Umbilical cord (tissue), 2 donors: Measurements from ENCODE around the gene ABTB2. TPM values are rescaled to one million over a fixed set of nuclear protein-coding genes. Genes with fewer than 3 reads are reported as not detected.

ENCODE experiments used
- DNase-seq: peaks from one replicate; pipeline ENCODE4 v3.0.0-alpha.2; 2015; ENCODE audit warnings: low spot score
- total RNA-seq: library from RNA; depleted of rRNA; stranded (reverse); fragments of >200 nt; gene quantifications from one replicate; pipeline ENCODE4 v1.2.3, GENCODE V29; 2014; ENCODE audit warnings: low replicate concordance; ENCODE audit not compliant: insufficient read depth

ABTB2 gene
- total RNA-seq, 1 donor from 2014 or later = 3.9 TPM

GRCh38 chr11:34343153-34343552 lies 14.7 kb downstream of the ABTB2 start:
- DNase-seq = no peak

- DNase-seq = no peak
Measured at GRCh38 chr11:34341931-34342533, 15.8 kb downstream of the ABTB2 start.

GRCh38 chr11:34341096-34341495 lies 16.7 kb downstream of the ABTB2 start:
- DNase-seq = no peak

- DNase-seq = no peak
Measured at GRCh38 chr11:34340653-34341052, 17.2 kb downstream of the ABTB2 start.

DNA sequence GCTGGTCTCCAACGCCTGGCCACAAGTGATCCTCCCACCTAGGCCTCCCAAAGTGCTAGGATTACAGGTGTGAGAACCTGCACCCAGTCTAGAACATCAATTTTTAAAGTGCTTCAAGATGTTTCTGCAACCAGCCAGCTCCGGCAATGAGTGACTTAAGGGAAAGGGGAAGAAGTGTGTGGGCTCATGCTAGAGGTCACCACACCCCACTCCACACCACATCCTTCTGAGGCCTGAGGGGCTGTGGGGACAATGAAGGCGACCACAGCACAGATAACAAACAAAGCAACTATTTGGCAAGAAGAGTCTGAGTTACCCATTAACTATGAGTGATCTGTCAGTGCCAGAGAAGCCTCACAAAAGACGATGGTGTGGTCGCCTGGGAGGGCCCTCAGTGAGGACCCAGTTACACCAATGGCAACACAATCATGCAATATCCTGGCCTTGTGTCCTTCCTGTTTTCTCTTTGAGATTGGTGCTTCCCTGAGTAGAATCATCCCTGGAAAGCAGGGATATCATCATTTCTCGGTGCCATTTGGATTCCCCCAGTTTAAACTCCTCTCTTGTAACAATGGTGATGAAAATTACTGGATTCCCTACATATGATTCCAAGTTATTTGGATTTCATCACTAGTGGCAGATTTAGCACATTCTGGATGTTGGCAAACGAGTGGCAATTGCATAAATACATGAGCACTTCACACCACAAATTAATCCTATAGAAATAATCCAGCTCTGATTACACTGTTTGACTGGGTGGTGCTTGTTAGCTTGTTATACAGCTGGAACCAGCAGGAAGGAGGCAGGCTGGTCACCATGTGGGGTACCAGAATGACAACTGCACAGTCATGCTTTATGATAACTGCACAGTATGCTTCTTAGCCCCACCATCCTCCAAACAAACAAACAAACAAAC lies 18.4 kb downstream of the ABTB2 start:
- DNase-seq = no peak

DNA sequence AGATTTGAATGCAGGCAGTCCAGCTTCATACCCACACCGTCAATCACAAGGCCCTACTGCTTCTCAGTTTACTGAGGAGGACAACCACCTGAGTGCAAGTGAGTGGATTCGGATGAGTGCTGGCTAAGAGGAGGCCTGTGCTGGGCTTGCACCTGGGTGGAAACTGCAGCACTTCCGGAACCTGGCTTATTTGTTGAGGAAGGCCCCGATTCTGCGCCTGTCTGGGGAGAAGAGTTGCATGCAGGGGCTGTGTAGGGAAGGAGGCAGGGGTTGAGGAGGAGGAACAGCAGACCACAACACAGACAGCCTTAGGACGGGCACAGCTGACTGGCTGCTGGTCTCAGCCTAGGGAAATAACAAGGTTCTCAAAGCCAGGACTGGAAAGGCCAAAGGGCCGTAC lies 20.8 kb downstream of the ABTB2 start:
- no peak for DNase-seq

DNA sequence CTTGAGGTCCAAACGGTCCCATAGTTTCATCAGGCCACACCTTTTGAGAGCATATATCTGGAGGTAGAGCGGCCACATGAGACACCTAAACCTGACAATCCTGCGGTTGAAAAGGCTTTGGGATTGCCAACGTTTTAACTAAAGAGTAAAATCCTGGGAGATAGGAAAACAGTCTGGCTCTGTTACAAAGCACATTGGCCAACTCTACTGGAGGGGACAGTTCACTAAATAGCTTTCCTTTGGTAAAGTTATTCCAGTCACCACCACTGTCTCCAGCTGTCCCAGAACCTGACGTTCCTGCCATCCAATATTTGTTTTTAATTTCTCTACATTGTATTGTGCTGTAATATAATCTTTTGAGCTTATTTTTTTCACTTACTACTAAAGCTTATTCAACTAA lies 22.0 kb downstream of the ABTB2 start:
- DNase-seq = no peak

DNA sequence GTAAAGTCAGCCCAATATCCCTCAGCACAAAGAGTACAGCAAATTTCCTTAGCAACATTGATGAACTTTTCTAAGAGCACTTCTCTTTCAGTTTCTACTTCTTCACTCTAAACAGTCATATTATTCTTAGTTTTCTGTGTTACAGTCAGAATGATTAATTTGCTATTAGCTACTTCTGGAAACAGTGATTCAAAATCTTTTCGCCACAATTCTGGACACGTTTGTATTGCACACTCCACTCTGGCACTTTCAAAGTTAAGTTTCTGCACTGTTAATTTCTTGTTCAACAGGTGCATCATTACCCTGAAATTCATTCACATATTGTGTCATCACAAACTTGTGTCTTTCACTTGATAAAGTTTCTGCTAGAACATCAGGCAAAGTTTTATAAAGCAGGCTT lies 22.5 kb downstream of the ABTB2 start:
- no peak for DNase-seq

GRCh38 chr11:34333787-34334186 lies 24.0 kb downstream of the ABTB2 start:
- no peak for DNase-seq

GRCh38 chr11:34332524-34332923 lies 25.3 kb downstream of the ABTB2 start:
- no peak for DNase-seq

DNA sequence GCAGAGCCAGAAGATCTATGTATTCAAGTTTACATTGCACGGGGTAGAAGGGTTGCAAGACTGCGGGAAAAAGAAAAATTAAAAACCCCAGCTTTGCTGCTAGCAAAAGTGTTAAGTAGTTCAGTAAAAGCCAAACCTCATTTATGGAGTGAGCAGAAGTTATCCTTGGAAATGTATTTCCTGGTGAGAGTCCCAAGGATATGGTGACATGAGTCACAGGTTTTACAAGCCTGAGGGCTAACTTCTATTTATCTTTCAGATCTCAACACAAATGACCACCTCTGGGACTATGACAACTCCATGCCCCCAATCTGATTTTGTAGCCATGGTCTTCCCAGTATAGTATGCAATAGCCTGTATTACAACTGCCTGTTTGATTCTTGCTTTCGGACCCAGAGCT lies 26.1 kb downstream of the ABTB2 start:
- DNase-seq = no peak

- no peak for DNase-seq
Measured at GRCh38 chr11:34331329-34331728, 26.5 kb downstream of the ABTB2 start.

DNA sequence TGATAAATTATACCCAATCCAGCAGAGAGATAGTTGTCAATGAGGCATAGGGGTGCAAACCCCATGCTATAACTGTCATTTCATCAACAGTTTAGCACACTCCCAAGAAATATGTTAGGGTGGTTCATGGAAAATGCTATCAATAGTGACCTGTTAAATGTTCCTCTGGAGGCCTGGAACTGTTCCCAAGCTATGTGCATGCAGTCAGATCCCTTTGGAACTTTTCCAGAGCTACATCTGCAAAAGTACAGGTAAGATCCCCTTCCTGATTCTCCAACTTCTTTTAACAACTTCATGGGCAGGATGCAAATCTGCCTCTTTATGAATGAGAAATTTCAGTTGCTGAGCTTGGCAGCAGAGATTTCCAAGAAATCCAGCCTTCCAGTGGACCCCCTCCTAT lies 27.2 kb downstream of the ABTB2 start:
- no peak for DNase-seq

DNA sequence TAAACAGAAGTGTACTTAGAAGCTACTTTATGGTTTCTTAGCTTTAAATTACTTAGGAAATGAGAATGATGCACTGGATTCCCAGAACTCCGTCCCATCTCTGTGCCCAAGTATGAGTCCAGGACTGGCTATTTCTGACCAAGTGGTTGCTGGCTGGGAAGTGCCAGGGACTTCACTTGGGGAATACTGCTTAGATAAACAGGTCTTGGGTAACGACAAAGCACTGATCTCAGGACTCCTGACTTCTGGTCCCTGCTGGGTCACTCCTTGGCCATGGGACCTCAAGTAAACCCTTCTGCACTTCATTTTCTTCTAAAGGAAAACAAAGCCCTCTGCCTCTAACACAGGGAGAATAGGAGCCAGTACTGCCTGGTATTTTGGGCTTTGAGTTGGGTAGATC lies 27.9 kb downstream of the ABTB2 start:
- no peak for DNase-seq

DNA sequence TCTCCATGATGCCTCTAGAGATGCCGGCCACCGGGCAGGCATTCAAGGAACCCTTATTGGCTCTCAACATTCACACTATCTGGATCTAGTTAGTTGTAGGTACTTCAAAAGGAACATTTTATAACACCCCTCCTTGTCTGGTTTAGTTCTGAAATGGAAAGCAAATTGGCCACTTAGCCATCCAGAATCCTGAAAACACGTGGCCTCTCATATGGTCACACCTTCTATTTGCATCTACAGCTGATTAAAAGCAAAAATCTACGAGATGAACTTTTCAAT lies 29.2 kb downstream of the ABTB2 start:
- DNase-seq = no peak

GRCh38 chr11:34327804-34328631 lies 29.8 kb downstream of the ABTB2 start:
- DNase-seq = peak; percentile 88

DNA sequence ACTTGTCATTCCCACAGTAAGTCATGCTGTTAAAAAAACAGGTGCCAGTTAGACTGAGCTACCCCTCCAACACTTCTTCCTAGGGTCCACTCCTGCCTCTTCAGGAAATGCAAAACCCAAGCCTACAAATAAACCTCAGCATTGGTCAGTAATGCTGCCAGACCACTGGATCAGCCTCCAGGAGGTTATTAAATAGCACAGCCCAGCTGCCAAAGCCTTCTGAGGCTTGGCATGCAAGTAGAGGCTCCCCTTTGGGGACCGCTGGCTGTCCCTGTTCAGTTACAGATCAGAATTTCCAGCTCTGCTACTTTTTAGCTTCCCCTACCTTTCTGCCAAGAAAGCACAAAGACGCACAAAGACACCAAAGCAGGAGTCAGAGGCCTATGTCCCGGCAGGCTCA lies 33.3 kb downstream of the ABTB2 start:
- no peak for DNase-seq

- DNase-seq = no peak
Measured at GRCh38 chr11:34323601-34324000, 34.2 kb downstream of the ABTB2 start.

- DNase-seq = no peak
Measured at GRCh38 chr11:34318111-34319037, 39.4 kb downstream of the ABTB2 start.

DNA sequence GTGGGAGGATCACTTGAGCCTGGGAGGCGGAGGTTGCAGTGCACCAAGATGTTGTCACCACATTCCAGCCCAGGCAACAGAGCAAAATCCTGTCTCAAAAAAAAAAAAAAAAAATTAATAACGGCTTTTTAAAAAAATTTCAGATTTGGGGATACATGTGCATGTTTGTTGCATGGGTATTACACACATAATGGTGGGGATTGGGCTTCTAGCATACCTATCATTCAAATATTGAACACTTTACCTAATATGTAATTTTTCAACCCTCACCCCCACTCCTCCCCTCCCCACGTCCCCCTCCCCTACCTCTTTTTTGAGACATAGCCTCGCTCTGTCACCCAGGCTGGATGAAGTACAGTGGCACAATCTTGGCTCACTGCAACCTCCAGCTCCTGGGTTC lies 40.1 kb downstream of the ABTB2 start:
- DNase-seq = no peak

GRCh38 chr11:34317036-34317360 lies 40.8 kb downstream of the ABTB2 start:
- no peak for DNase-seq
